ENCODE results near the gene RCBTB1.

- TF ChIP-seq HOXA7 (CRISPR knock-in tag; IDR thresholded peaks at IDR 0.05) (no peak), NR3C1 (IDR thresholded peaks at IDR 0.05) (no peak), CEBPB (IDR thresholded peaks at IDR 0.05) (no peak), BHLHE40 (IDR thresholded peaks at IDR 0.05; ENCODE audit: low read depth, low read length) (no peak)
- TF ChIP-seq, protein P1, sequence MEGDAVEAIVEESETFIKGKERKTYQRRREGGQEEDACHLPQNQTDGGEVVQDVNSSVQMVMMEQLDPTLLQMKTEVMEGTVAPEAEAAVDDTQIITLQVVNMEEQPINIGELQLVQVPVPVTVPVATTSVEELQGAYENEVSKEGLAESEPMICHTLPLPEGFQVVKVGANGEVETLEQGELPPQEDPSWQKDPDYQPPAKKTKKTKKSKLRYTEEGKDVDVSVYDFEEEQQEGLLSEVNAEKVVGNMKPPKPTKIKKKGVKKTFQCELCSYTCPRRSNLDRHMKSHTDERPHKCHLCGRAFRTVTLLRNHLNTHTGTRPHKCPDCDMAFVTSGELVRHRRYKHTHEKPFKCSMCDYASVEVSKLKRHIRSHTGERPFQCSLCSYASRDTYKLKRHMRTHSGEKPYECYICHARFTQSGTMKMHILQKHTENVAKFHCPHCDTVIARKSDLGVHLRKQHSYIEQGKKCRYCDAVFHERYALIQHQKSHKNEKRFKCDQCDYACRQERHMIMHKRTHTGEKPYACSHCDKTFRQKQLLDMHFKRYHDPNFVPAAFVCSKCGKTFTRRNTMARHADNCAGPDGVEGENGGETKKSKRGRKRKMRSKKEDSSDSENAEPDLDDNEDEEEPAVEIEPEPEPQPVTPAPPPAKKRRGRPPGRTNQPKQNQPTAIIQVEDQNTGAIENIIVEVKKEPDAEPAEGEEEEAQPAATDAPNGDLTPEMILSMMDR (IDR thresholded peaks at IDR 0.05): no peak
Measured at GRCh38 chr13:49549289-49549688, 36.1 kb downstream of the RCBTB1 start.
